OCI-LY1 (cell line): ENCODE results near the gene FATE1.

Experiments used
- H2AFZ ChIP-seq: fragments of 200-600 bp; sonication (generic), shearing (Covaris generic); 2 replicates; pipeline ENCODE4 v1.6.0; 2014; ENCODE audit warnings: antibody characterized with exemption, mild to moderate bottlenecking, low read length
- H3F3A ChIP-seq: fragments of 200-600 bp; sonication (generic), shearing (Covaris generic); 2 replicates; pipeline ENCODE4 v1.6.0; 2014; ENCODE audit warnings: mild to moderate bottlenecking, antibody characterized with exemption, low read length, moderate library complexity; ENCODE audit not compliant: insufficient read depth
- H3K27ac ChIP-seq: fragments of 200-600 bp; sonication (generic); 2 replicates; pipeline ENCODE4 v1.5.1; 2014; ENCODE audit warnings: low read length, mixed run types, mild to moderate bottlenecking, low read depth; ENCODE audit not compliant: poor library complexity, severe bottlenecking
- H3K27me3 ChIP-seq: fragments of 200-600 bp; sonication (generic); 2 replicates; pipeline ENCODE4 v1.6.0; 2014; ENCODE audit warnings: antibody characterized with exemption, mild to moderate bottlenecking, low read length, moderate library complexity; ENCODE audit not compliant: insufficient read depth
- H3K36me3 ChIP-seq: fragments of 200-600 bp; sonication (generic); 2 replicates; pipeline ENCODE4 v1.6.1; 2014; ENCODE audit warnings: mild to moderate bottlenecking, antibody characterized with exemption, low read length, moderate library complexity, mixed read lengths; ENCODE audit not compliant: insufficient read depth
- H3K4me1 ChIP-seq: fragments of 200-600 bp; sonication (generic); 2 replicates; pipeline ENCODE4 v1.5.1; 2014; ENCODE audit warnings: mild to moderate bottlenecking, low read length, moderate library complexity; ENCODE audit not compliant: insufficient read depth, severe bottlenecking
- H3K4me2 ChIP-seq: fragments of 200-600 bp; sonication (generic), shearing (Covaris generic); 2 replicates; pipeline ENCODE4 v1.6.1; 2014; ENCODE audit warnings: low read length
- H3K4me3 ChIP-seq: fragments of 200-600 bp; sonication (generic); 2 replicates; pipeline ENCODE4 v1.5.1; 2014; ENCODE audit warnings: low read length, low read depth, mild to moderate bottlenecking, mixed read lengths; ENCODE audit not compliant: poor library complexity, severe bottlenecking
- H3K79me2 ChIP-seq: fragments of 200-600 bp; shearing (Covaris generic); 2 replicates; pipeline ENCODE4 v1.6.1; 2016; ENCODE audit warnings: mixed run types, low read length, mixed read lengths; ENCODE audit not compliant: insufficient read depth
- H3K9ac ChIP-seq: fragments of 200-600 bp; sonication (generic), shearing (Covaris generic); 2 replicates; pipeline ENCODE4 v1.6.1; 2014; ENCODE audit warnings: mild to moderate bottlenecking, low read length, mixed read lengths
- H3K9me2 ChIP-seq: fragments of 200-600 bp; sonication (generic), shearing (Covaris generic); 2 replicates; pipeline ENCODE4 v1.6.1; 2014; ENCODE audit warnings: low read depth, mild to moderate bottlenecking, low read length, mixed read lengths
- H3K9me3 ChIP-seq: fragments of 200-600 bp; shearing (Covaris generic); 2 replicates; pipeline ENCODE4 v1.6.1; 2014; ENCODE audit warnings: low read length, mixed read lengths
- H4K20me1 ChIP-seq: fragments of 200-600 bp; sonication (generic), shearing (Covaris generic); 2 replicates; pipeline ENCODE4 v1.6.0; 2016; ENCODE audit warnings: mild to moderate bottlenecking, low read length; ENCODE audit not compliant: insufficient read depth
- EZH2 ChIP-seq: fragments of 200-600 bp; sonication (generic), shearing (Covaris generic); IDR thresholded peaks from 2 replicates; pipeline ENCODE4 v1.8.0; 2017; ENCODE audit warnings: borderline replicate concordance, mixed run types, mild to moderate bottlenecking, antibody characterized with exemption, low read length, moderate library complexity, mixed read lengths
- TF ChIP-seq, protein P1 (sequence below): fragments of 200-600 bp; sonication (generic), shearing (Covaris generic); IDR thresholded peaks from 2 replicates; pipeline ENCODE4 v1.5.1; 2017; ENCODE audit warnings: mild to moderate bottlenecking, antibody characterized with exemption, low read length, moderate library complexity, mixed read lengths

FATE1 gene

DNA sequence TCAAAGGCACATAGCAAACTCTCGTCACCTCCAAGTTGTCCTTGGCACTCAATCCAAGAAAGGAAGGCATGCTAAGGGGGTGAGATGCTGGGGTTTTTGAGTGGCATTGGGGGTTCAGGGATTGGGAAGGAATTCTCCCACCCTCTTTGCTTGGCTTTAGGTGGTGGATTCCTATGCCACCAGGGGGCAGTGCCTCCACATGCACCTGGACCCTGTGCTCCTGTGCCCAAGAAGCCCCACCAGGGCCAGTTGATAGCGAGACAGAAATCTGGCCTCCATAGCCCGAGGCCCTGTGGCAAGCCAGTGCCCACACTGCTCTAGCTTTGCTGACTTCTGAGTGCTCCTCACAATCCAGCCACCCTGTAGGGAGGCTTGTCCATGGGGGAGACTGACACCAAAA is 2.0 kb upstream of the FATE1 start:
- Histone ChIP-seq H3K27me3 (no peaks in the 10 kb centered on the region), H2AFZ (no peak overlapping the region), H3F3A (no peaks in the 10 kb centered on the region), H4K20me1 (no peaks in the 10 kb centered on the region), H3K4me2 (no peak overlapping the region), H3K9me2 (no peaks in the 10 kb centered on the region), H3K4me1 (no peaks in the 10 kb centered on the region), H3K79me2 (no peaks in the 10 kb centered on the region), H3K4me3 (no peak overlapping the region), H3K36me3 (no peaks in the 10 kb centered on the region), H3K9ac (no peak overlapping the region), H3K9me3 (no peaks in the 10 kb centered on the region), H3K27ac (no peak overlapping the region)
- no peak for TF ChIP-seq EZH2
- TF ChIP-seq, protein P1, sequence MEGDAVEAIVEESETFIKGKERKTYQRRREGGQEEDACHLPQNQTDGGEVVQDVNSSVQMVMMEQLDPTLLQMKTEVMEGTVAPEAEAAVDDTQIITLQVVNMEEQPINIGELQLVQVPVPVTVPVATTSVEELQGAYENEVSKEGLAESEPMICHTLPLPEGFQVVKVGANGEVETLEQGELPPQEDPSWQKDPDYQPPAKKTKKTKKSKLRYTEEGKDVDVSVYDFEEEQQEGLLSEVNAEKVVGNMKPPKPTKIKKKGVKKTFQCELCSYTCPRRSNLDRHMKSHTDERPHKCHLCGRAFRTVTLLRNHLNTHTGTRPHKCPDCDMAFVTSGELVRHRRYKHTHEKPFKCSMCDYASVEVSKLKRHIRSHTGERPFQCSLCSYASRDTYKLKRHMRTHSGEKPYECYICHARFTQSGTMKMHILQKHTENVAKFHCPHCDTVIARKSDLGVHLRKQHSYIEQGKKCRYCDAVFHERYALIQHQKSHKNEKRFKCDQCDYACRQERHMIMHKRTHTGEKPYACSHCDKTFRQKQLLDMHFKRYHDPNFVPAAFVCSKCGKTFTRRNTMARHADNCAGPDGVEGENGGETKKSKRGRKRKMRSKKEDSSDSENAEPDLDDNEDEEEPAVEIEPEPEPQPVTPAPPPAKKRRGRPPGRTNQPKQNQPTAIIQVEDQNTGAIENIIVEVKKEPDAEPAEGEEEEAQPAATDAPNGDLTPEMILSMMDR = peak; percentile 48; the same call in 1 of the 2 replicates

DNA sequence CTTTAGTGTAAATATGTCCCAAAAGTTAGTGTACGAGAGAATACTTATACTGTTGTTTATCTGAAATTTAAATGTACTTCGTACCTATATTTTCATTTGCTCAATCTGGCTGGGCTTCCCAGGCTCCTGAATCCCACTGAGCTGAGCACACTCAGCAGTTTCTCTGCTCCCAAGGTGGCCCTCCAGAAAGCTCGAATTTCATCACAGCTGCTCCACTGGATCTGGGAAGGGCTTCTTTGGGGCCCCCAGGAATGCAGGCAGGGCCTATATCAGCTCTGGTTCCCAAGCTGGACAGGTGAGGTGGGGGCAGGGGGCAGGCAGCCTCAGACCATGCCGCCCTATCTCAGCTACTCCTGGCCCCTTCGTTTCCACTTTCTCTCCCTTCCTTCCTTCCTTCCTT is 1.5 kb upstream of the FATE1 start:
- Histone ChIP-seq H3K27me3 (no peaks in the 10 kb centered on the region), H3K9ac (no peak overlapping the region), H3F3A (no peaks in the 10 kb centered on the region), H3K9me2 (no peaks in the 10 kb centered on the region), H3K27ac (no peak overlapping the region), H3K4me3 (no peak overlapping the region), H3K79me2 (no peaks in the 10 kb centered on the region), H3K4me1 (no peaks in the 10 kb centered on the region), H3K36me3 (no peaks in the 10 kb centered on the region), H3K9me3 (no peaks in the 10 kb centered on the region), H4K20me1 (no peaks in the 10 kb centered on the region), H2AFZ (no peak overlapping the region), H3K4me2 (no peak overlapping the region)
- TF ChIP-seq, protein P1 = no peak
- TF ChIP-seq EZH2 = no peak

DNA sequence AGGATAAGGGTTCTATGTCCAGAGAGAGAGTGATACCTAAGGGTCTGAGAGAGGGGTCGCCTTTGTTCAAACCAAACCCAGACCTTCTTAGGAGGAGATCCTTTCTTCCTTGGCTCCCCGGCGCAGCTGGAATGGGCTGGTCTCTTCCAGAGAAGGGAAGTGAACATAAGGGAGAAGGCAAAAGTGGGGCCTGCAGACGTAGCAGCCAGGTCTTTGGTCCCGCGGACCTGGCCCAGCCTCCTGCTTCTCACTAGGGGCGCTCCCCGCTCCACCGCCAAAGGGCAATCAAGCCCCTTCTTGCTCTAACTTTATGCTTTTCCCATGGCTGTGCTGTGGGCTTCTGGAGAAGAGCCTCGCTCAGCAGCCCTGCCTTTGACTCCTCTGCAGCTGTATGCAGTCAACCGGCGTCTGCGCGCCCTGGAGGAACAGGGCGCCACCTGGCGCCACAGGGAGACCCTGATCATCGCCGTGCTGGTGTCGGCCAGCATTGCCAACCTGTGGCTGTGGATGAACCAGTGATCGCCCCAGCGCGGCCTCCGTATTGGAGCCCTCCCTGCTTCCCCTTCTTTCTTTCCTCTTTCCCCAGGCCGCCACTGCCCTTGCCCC is 6.5 kb downstream of the FATE1 start:
- Histone ChIP-seq H3F3A (no peaks in the 10 kb centered on the region), H3K4me3 (no peak overlapping the region), H3K36me3 (no peaks in the 10 kb centered on the region), H3K79me2 (no peaks in the 10 kb centered on the region), H3K9ac (no peak overlapping the region), H3K27ac (no peak overlapping the region), H3K9me3 (no peaks in the 10 kb centered on the region), H3K27me3 (no peaks in the 10 kb centered on the region), H4K20me1 (no peaks in the 10 kb centered on the region), H3K4me1 (no peaks in the 10 kb centered on the region), H3K9me2 (no peaks in the 10 kb centered on the region), H3K4me2 (no peak overlapping the region), H2AFZ (no peak overlapping the region)
- no peak for TF ChIP-seq EZH2
- TF ChIP-seq, protein P1 = peak; percentile 41
